ENCODE results near the gene UBE2J1. TPM values are rescaled to one million over a fixed set of nuclear protein-coding genes. Genes with fewer than 3 reads are reported as not detected.

The UBE2J1 gene
- total RNA-seq, 1 experiment from 2014 or later = 23.3 TPM

DNA sequence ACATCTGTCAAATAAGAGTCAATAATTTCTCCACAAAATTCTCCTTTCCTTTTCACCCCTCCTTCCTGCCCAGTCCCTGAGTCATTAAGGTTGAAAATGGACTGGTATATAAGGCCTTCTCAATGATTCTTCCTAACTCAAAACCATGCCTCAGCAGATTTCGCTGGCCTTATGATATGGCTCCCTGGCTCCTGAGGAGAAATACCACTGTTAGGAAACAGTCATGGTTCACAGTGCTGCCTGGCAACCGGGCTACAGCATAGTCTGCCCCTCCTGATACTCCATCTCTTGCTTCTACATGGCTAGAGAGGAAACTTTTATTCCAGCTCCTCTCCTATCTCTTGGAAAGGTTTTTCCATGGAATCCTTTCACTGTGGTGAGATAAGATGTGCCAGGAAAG, 4.7 kb downstream of the UBE2J1 start (continued):
- TF ChIP-seq ZNF274 (IDR thresholded peaks at IDR 0.05; ENCODE audit: low read depth, low read length) (no peak), RAD21 (IDR thresholded peaks at IDR 0.05; ENCODE audit: low read depth) (no peak)
- TF ChIP-seq, protein P1, sequence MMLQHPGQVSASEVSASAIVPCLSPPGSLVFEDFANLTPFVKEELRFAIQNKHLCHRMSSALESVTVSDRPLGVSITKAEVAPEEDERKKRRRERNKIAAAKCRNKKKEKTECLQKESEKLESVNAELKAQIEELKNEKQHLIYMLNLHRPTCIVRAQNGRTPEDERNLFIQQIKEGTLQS (IDR thresholded peaks at IDR 0.05) = no peak

- Histone ChIP-seq H3K4me3 (replicated peaks in 1 of 2; ENCODE audit: low read depth in 1 of 2, low read length in 2 of 2) (no peak overlapping the region), H3K9ac (ENCODE audit: low read length) (no peak overlapping the region), H3K4me1 (ENCODE audit: control insufficient read depth in 1 of 2, insufficient read depth in 2 of 2, low read length in 2 of 2) (peaks cover 8 to 11% of the 10 kb centered on the region in 2 experiments), H2AFZ (ENCODE audit: low read depth, low read length, poor library complexity, severe bottlenecking) (no peak overlapping the region), H3K4me2 (ENCODE audit: low read length) (no peak overlapping the region), H3K9me2 (ENCODE audit: insufficient read depth) (no peaks in the 10 kb centered on the region), H4K20me1 (ENCODE audit: insufficient read depth) (0 out of 2 replicates have a peak, but pooled peaks cover 4% of the 10 kb centered on the region), H3K9me3 (ENCODE audit: control insufficient read depth in 1 of 2, insufficient read depth in 1 of 2, low read depth in 1 of 2, low read length in 2 of 2) (no peaks in the 10 kb centered on the region), H3K36me3 (ENCODE audit: control insufficient read depth in 1 of 2, insufficient read depth in 2 of 2, low read length in 2 of 2) (no peaks in the 10 kb centered on the region), H3K27me3 (ENCODE audit: insufficient read depth, low read length) (no peaks in the 10 kb centered on the region), H3K79me2 (ENCODE audit: insufficient read depth, low read length) (peaks cover 71% of the 10 kb centered on the region), H3K27ac (ENCODE audit: low read depth, low read length) (no peak overlapping the region)
- intact Hi-C loops (cut with micrococcal nuclease) = no loop called here
- BruUV-seq (replicated peaks) = no TSS peak
- ATAC-seq (no peak), DNase-seq (ENCODE audit: low read depth, low spot score) (no peak)
- ChIA-PET POLR2A (no interaction called here), RAD21 (ENCODE audit: low non-redundant PET in 1 of 2, low total read pairs in 2 of 2, uncharacterized antibody in 2 of 2, unreplicated experiment in 2 of 2) (no interaction called here), CTCF (interaction anchor here (0.7 kb wide), 1 partner anchor 22 kb away, joined by 3 read pairs; no protein-coding TSS in a partner anchor)
- TF ChIP-seq CTCF (IDR thresholded peaks at IDR 0.05 in 2 of 3, conservative IDR thresholded peaks at IDR 0.05 in 1 of 3; ENCODE audit: borderline replicate concordance in 1 of 3, insufficient read depth in 1 of 3, low read depth in 2 of 3, low read length in 2 of 3) (no peak), YY1 (IDR thresholded peaks at IDR 0.05; ENCODE audit: extremely low read depth, insufficient replicate concordance, low read depth, low read length) (no peak), SRF (IDR thresholded peaks at IDR 0.05; ENCODE audit: low read depth) (no peak), EGR1 (IDR thresholded peaks at IDR 0.05; ENCODE audit: low read depth) (no peak), EZH2 (IDR thresholded peaks at IDR 0.05) (no peak), CBX3 (IDR thresholded peaks at IDR 0.05; ENCODE audit: low read depth) (no peak), EZH2phosphoT487 (IDR thresholded peaks at IDR 0.05; ENCODE audit: borderline replicate concordance) (no peak), TCF7L2 (IDR thresholded peaks at IDR 0.05; ENCODE audit: borderline replicate concordance, extremely low read depth, insufficient read depth, insufficient read length) (no peak), MAX (IDR thresholded peaks at IDR 0.05) (no peak)
- TF ChIP-seq, protein P2, sequence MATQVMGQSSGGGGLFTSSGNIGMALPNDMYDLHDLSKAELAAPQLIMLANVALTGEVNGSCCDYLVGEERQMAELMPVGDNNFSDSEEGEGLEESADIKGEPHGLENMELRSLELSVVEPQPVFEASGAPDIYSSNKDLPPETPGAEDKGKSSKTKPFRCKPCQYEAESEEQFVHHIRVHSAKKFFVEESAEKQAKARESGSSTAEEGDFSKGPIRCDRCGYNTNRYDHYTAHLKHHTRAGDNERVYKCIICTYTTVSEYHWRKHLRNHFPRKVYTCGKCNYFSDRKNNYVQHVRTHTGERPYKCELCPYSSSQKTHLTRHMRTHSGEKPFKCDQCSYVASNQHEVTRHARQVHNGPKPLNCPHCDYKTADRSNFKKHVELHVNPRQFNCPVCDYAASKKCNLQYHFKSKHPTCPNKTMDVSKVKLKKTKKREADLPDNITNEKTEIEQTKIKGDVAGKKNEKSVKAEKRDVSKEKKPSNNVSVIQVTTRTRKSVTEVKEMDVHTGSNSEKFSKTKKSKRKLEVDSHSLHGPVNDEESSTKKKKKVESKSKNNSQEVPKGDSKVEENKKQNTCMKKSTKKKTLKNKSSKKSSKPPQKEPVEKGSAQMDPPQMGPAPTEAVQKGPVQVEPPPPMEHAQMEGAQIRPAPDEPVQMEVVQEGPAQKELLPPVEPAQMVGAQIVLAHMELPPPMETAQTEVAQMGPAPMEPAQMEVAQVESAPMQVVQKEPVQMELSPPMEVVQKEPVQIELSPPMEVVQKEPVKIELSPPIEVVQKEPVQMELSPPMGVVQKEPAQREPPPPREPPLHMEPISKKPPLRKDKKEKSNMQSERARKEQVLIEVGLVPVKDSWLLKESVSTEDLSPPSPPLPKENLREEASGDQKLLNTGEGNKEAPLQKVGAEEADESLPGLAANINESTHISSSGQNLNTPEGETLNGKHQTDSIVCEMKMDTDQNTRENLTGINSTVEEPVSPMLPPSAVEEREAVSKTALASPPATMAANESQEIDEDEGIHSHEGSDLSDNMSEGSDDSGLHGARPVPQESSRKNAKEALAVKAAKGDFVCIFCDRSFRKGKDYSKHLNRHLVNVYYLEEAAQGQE (IDR thresholded peaks at IDR 0.05; ENCODE audit: low read depth) = no peak
- TF ChIP-seq, protein P3, sequence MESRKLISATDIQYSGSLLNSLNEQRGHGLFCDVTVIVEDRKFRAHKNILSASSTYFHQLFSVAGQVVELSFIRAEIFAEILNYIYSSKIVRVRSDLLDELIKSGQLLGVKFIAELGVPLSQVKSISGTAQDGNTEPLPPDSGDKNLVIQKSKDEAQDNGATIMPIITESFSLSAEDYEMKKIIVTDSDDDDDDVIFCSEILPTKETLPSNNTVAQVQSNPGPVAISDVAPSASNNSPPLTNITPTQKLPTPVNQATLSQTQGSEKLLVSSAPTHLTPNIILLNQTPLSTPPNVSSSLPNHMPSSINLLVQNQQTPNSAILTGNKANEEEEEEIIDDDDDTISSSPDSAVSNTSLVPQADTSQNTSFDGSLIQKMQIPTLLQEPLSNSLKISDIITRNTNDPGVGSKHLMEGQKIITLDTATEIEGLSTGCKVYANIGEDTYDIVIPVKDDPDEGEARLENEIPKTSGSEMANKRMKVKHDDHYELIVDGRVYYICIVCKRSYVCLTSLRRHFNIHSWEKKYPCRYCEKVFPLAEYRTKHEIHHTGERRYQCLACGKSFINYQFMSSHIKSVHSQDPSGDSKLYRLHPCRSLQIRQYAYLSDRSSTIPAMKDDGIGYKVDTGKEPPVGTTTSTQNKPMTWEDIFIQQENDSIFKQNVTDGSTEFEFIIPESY (IDR thresholded peaks at IDR 0.05; ENCODE audit: extremely low read depth, insufficient replicate concordance, low read length) = no peak
- TF ChIP-seq, protein P1 (IDR thresholded peaks at IDR 0.05) = no peak
Measured at GRCh38 chr6:89346433-89346832, 6.1 kb downstream of the UBE2J1 start.
